Effector CD8-positive, alpha-beta T cell (primary cell): ENCODE data around the gene OR52A1.
"Not testable (repeated sequence)": the region's sequence is repeated elsewhere in the genome, so short reads cannot be mapped to it uniquely, and the experiment has no call there.

ENCODE experiments used
- DNase-seq: peaks from one replicate; lab custom pipeline; 2025; lab: John Stamatoyannopoulos, UW
- total RNA-seq, 4 experiments: gene quantifications; one replicate each; lab custom pipeline; 2026; lab: John Stamatoyannopoulos, UW

The OR52A1 gene
- 0 reads per million in 4 experiments for total RNA-seq

DNA sequence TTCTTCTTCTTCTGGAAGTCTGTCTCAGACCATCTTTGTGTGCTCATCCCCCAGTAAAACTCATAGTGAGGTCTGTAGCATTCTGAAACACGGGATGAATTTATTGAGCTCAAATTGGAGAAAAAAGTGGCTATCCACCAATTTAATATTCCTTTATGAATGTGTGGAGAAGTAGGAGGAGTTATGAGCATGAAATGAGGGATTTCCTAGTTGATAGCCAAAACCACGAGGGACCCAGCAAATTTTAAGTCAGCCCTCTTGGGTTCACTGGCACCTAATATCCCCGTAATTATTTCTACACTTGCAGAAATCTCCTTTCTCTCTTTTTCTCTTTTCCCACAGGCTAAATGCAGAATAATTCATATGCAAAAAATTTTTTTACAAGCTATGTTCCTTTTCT, at the start of gene OR52A1:
TSS of gene OR52A1 (minus strand) at position 101 of the 400 bp plus-strand sequence. CDS start 2,388 bp downstream, outside the sequence.
- no peak for DNase-seq

DNA sequence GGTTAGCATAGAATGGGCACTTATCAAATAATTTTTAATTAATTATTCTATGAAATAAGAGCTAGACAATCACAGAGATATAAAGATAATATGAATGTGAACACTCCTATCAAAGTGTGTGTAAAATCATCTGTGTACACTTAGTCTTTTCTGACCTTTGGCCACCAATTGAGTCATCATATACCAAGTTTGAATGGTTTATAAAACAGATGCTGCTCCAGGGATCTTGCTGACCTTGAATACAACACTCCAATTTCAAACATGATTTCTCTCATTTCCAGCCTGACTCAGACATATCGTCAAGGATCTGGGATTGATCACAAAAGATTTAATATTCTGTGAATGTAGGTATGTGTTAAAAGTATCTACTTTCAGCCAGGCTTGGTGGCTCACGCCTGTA, 48.8 kb upstream of the OR52A1 start:
- no peak for DNase-seq

DNA sequence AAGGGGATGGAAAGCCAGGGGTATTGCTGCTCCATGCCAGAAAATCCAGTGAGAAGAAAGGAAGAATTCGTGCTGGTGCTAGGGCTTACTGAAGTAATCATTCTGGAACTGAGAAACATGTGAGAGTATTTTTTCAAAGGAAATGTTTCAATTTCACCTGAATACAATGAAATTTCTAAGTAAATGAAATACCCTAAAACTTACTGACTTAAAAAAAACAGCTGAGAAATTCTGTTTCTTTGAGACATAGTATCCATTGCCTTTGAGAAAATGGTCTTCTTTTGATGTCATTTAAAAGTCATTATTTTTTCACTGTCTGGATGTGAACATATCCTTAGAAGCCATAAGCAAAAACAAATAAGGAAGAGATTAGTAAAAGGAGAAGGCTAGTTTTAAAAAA, 46.0 kb upstream of the OR52A1 start, which contains the start of gene OR51V1:
TSS of gene OR51V1 (minus strand) at position 101 of the 400 bp plus-strand sequence. CDS start at position 101, 0 bp downstream.
- no peak for DNase-seq

DNA sequence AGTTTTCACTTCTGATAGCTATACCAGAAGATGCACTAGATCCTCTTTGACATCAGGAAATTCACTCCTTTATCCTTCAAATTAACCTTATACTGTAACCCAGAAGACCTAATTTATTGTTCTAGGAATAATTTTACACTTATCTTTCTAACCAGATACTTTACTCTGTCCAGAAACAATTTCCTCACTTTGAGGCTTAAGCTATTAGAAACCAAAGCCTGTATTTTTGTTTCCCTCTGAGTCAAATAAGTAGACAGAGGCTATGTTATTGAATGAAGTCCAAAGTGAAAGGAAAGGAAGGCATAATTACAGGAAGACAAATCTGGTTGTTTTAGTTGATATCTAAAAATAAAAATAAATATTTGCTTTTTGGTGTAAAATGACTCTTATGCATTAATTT, 43.7 kb upstream of the OR52A1 start:
- DNase-seq, result no peak

DNA sequence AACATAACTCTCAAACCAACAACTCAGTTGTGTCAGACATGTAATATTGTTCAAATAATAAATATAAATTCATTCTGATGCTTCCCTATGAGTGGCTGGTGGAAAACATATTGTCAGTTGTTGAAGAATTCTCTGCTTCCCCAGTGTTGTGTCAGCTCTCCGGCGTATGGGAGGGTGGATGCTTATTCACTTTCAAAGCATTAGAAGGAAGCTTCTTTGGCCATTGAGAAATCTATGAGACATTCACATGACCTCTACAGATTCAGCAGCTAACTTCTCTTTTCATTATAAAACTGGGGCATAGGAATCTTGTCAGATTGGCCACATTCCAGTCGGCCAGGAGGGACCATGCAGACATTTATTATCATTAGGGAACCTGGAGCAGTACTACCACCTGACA, 43.0 kb upstream of the OR52A1 start:
- DNase-seq, result no peak

DNA sequence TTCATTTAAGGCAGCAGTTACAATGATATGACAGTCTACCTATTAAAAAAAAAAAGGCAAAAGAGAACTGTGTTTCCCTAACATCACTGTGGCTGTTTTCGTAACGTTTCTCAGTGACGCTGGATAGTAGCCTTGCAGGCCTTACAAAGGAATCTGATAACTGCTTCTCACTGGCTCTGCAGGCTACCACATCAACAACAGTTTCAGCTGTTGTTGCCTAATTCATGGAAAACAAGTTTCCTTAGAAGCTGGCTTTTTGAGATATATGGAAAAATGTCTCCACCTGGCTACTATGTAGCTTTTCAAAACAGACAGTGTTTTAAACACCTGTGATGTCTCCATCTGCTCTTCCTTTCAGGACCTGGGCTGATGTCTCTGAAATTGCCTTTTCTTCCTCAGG, 42.2 kb upstream of the OR52A1 start:
- no peak for DNase-seq

DNA sequence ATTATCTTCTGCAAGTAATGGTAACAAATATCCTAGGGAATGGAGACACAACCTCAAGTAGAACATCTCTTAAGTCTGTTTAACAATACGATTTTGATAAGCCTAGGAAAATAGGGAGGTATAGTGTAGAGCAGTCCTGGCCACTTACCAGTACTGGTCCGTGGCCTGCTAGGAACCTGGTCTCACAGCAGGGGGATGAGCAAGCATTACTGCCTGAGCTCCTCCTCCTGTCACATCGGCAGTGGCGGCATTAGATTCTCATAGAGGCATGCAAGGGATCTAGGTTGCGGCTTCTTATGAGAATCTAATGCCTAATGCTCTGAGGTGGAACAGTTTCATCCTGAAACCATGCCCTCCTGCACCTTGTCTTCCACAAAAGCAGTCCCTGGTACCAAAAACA, 41.5 kb upstream of the OR52A1 start:
- no peak for DNase-seq

DNA sequence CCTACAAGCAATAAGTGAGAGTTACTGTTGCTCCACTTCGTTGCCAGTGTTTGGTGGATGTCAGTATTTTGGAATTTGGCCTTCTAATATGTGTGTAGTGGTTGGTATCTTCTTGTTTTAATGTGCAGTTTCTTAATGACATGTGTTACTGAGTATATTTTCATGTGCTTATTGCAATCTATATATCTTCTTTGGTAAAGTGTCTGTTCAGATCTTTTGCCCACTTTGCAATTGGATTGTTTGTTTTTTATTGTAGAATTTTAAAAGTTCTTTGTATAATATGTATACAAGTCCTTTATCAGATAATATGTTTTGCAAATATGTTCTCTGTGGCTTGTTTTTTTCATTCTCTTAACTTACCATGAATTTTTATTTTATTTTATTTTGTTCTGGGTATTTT, 38.2 kb upstream of the OR52A1 start:
- no peak for DNase-seq

DNA sequence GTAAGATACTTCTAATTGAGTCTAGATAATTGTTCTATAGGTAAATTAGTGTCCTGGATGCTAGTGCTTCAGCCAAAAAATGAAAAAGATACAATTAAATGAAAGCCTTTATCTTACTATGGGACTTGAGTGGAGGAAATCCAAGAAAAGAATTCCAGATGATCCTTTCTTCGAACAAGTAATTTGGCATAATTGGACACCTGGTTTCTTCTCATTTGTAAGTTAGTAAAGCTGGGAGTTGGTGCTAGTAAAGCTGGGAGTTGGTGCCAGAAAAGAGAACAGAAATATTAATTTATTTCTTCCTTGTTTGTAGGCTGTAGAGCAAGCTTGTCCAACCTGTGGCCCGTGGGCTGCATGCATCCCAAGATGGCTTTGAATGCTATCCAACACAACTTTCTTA, 33.6 kb upstream of the OR52A1 start:
- no peak for DNase-seq

DNA sequence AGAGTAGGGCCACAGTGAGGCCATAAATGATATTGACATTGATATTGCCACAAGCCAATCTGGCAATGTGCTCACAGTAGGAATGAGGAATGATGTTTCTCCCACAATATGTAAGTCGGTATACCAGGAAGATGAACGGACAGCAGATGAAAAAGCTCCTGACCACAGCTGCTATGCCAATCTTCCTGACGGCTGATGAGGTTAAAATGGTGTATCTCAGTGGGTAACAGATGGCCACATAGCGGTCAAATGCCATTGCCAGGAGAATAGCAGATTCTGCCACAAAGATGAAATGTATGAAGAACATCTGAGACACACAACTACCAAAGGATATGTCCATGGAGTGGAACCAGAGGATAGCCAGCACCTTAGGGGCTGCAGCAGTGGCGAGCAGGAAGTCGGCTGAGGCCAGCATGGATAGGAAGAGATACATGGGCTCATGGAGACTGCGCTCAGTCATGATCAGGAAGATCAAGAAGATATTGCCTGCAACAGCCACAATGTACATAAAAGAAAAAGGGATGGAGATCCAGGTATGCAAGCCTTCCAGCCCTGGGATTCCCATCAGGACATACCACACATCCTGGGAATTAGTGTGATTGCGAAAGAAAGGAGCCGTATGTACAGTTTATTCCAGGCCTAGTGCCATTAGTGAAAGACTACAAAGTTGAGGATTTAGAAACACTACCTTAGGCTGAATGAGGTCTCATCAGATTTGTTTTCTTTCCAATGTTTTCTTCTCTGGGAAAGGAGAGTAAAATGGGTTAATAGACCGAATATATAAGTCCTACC, 23.7 kb upstream of the OR52A1 start:
- no peak for DNase-seq

DNA sequence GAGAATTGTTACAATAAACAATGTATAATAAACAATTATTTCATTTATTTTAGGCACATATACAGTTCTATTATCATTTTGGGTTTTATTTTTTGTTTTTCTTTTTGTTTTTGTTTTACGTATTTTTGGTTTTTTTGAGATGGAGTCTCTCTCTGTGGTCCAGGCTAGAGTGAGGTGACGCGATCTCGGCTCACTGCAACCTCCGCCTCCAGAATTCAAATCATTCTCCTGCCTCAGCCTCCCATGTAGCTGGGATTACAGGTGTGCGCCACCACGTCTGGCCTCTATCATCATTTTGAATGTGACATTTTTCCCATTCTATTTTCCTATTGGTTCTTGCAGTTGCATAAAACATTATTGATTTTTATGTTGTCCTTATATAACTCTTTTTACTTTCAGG, 20.4 kb upstream of the OR52A1 start:
- no peak for DNase-seq

DNA sequence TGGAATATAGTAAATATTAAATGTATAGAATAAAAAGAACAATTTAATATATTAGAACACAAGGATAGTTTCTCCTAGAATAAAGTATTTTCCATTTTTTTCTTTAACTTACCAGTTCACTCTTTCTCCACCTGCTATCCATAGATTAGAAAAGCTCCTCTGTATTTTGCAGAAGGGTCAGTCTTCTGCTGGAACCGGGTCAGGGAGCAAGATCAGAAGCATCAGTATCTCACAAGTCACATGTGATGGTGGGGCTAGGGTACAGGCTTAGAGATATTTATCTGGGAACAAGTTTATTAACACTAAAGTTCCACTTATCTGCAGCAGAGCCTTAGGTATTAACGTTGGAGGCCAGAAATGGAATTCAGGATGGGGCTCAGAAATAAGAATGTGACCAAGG, 17.3 kb upstream of the OR52A1 start:
- DNase-seq, result no peak

DNA sequence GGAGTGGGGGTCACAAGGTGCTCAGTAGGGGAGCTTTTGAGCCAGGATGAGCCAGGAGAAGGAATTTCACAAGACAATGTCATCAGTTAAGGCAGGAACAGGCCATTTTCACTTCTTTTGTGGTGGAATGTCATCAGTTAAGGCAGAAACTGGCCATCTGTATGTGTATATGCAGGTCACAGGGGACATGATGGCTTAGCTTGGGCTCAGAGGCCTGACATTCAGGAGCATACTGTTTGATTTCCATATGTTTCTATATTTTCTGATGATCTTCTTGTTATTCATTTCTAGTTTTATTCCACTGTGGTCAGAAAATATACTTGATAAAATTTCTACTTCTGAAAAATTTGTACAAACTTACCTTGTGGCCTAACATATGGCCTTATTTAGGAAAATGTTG, 11.3 kb upstream of the OR52A1 start:
- DNase-seq, result not testable (repeated sequence)

DNA sequence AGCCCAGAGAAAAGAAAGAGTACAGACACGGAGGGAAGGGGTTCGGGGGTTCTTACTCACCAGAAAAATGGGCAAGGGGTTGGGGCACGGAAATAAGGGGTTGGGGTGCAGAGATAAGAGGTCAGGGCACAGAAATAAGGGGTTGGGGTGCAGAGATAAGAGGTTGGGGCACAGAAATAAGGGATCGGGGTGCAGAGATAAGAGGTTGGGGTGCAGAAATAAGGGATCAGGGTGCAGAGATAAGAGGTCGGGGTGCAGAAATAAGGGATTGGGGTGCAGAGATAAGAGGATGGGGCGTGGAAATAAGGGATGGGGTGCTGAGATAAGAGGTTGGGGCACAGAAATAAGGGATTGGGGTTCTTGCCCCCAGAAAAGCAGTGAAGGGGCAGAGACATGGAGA, 10.2 kb upstream of the OR52A1 start:
- not testable (repeated sequence) for DNase-seq

DNA sequence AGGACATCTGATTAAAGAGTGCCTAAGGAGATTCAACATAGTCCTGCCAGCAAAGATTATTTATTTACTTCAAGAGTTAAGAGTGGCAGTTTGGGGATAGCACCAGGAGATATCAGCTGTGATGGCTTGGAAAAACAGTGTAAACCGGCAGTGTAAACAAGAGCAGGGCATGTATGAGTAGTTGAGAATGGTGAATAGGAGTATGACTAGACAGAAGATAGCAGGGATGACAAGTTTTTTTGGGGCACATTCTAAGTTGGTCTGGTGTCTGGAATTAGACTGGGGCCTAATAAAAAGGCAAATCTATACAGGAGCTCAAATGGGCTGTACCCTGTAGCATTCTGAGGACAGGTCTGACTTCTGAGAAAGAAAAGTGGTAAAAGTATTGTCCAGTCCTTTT, 6.5 kb upstream of the OR52A1 start:
- DNase-seq, result not testable (repeated sequence)

DNA sequence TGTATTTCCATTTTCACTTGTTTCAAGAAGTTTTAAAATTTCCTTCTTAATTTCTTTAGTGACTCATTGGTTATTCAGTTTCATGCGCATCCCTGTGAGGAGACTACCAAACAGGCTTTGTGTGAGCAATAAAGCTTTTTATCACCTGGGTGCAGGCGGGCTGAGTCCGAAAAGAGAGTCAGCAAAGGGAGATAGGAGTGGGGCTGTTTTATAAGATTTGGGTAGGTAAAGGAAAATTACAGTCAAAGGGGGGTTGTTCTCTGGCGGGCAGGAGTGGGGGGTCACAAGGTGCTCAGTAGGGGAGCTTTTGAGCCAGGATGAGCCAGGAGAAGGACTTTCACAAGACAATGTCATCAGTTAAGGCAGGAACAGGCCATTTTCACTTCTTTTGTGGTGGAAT, 5.7 kb upstream of the OR52A1 start:
- DNase-seq, result not testable (repeated sequence)

DNA sequence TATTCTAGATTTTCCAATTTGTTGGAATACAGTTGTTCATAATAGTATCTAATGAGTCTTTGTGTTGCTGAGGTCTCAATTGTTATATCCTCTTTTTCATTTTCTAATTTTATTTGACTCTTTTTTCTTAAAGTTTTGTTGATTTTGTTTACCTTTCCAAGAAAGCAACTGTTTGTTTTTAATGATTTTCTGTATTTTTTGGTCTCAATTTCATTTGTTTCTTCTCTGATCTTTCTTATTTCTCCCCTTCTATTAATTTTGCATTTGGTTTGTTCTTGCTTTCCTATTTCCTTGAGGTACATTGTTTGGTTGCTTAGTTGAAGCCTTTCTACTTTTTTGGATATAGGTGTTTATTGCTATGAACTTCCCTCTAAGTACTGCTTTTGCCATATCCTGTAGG, 5.2 kb upstream of the OR52A1 start:
- DNase-seq, result no peak

DNA sequence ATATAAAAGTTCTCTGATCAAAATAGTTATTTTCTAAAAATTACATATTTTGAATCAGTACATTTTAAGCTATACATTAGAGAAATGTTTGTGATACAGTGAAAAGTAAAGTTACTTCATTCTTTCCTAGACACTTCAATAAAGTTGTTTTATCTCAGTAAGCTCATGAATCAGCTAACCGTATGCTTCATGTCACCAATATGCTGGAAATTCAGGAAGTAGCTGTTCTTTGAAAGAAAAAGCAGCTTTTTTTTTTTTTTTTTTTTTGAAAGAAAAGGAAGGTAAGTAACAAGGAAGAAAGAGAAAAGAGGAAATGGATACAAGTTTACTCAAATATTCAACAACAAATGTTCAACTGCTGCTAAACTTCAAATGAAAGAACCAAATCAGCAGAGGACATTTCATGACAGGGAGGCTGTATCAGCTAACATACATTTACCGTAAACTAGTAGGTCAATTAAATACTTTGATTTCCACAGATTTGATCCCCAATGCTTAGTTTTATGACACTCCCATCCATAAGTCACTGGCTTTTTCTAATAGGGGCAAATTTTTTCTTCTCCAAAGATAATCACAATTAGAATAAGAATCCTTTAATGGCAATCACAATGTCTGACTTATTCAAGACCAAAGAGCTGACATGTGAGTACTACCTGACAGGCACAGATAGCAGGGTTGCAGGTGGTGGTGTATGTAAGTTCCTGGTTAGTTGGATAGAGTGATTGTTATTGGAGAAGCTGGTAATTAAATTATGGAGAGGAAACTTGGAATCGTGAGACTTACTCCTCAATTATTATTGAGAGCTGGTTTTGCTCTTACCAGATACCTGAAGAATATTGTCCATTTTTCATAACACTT, 754 bp downstream of the OR52A1 start:
- DNase-seq, result no peak

DNA sequence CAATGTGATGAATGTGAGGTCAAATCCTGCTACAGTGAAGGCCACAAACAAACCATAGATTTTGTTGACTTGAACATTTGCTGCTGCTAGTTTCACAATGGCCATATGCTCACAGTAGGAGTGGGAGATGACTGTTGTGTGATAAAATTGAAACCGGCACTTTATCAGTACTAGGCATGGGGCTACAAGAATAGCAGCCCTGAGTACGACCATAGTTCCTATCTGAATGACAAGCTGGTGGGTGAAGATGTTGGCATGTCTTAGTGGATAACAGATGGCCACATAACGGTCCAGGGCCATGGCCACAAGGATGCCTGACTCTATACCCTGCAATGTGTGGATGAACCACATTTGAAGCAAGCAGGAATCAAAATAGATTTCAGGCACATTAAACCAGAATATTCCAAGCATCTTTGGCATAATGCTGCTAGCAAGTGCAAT, 2.8 kb downstream of the OR52A1 start:
- DNase-seq, result no peak

DNA sequence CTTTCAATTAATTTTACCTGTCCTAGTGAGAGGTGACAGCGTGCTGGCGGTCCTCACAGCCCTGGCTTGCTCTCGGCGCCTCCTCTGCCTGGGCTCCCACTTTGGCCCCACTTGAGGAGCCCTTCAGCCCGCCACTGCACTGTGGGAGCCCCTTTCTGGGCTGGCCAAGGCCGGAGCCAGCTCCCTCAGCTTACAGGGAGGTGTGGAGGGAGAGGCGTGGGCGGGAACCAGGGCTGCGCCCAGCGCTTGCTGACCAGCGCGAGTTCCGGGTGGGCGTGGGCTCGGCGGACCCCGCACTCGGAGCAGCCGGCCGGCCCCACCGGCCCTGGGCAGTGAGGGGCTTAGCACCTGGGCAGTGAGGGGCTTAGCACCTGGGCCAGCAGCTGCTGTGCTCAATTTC, 10.4 kb downstream of the OR52A1 start:
- DNase-seq, result not testable (repeated sequence)

DNA sequence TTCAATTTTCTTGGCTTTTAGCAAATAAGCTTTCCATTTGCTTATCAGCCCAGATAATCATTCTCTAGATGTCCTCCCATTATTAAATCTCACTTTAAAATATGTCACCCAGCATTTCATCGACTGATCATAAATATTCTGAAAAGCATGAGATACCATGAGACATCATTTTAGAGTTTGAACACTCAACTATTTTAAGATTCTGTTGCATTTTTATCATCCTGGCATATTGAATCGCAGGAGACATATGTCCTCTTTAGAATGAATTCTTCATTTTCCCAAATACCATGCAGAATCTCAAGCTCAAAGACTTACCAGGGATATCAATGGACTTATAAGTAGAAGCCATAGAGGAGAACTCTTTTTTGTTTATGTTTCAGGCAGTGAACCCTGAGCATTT, 16.6 kb downstream of the OR52A1 start, which contains the start of gene OR52A5:
TSS of gene OR52A5 (minus strand) at position 361 of the 400 bp plus-strand sequence. CDS start 5,714 bp downstream, outside the sequence.
- no peak for DNase-seq

DNA sequence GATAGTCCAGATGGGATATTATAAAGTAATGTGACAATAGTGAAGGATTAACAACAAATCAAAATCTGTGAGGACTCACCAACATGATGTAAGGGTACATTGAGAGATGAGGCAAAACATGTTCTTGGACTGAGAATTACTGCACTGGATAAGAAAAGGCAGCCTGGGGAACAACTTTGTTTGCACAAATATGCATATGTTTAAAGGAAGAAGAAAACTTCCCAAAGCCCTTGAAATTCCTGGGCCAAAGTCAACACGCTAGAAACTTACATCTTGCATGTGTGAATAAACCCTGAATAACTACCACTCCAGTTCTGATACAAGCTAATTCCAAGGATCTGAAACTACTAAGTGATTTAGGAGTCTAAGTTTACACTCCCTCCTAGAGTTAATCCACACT, 17.5 kb downstream of the OR52A1 start:
- DNase-seq, result no peak

DNA sequence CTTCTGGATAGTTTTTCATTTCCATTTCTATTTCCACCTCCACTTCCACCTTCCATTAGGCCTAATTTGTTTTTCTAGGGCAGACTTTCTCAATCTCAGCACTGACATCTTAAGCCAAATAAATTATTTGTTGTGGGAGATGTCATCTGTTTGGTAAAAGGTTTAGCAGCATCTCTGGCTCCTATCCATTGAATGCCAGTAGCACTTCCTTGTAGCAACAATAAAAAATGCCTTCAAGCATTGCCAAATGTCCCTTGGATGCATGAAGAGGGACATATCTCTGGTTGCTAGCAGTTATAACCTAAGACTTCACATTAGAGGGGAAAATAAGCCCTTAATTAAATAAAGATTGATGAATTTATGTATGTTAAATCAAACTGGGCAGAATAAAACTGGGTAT, 18.3 kb downstream of the OR52A1 start:
- no peak for DNase-seq
